Stimulated activated CD8-positive, alpha-beta memory T cell treated with anti-CD3 and anti-CD28 coated beads, Interleukin-2, amount 100 ng/mL, for 48 hours (primary cell): ENCODE measurements around the gene PNPLA1.
A peak's percentile ranks its signal among the peaks of the same experiment; 100 is the strongest.

Experiments used
- DNase-seq, 2 donors: peaks; one replicate each; pipeline ENCODE4 v3.0.0-alpha.2; 2020; ENCODE audit warnings: low read depth in 2 of 2

The PNPLA1 gene

DNA sequence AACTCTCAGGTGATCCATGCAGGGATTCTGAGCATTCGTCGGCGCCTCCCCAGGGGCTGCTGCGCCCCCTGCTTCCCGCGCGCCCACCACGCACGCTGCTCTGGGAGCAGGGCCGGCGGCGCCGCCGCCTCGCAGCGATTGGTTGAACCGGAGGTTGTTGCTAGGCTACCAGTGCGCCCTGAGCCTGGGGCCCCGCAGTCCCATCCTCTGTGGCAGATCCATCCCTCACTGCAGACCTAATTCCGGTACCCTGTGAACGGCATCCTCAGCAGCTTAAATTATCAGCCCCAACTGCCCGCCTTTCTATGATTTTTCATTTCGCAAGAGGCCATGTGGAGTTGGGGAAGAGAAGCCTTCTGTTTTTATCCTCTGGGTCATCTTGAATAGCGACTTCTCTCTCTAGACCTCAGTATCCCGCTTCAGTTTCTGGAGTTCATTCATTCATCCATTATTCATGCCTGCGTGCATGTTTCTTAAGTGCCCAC is 15.4 kb downstream of the PNPLA1 start:
- DNase-seq, result no peak

DNA sequence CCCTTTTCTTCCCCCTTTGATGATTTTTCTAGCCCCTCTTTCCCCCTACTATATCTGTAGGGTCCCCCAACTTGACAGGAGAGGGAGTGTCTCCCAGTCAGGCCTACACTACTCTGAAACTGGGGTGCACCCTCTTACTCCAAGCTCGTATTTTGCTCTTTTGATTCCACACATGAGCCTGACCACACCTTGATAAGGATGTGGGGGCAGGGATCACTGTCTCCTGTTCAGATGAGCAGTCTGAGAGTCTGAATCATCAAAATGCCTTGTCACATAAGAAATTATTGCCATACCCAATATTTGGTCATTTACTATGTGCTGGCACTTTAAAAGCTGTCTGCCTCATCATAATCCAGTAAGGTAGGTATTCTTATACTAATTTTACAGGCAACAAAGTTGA is 15.9 kb downstream of the PNPLA1 start:
- DNase-seq, result no peak

DNA sequence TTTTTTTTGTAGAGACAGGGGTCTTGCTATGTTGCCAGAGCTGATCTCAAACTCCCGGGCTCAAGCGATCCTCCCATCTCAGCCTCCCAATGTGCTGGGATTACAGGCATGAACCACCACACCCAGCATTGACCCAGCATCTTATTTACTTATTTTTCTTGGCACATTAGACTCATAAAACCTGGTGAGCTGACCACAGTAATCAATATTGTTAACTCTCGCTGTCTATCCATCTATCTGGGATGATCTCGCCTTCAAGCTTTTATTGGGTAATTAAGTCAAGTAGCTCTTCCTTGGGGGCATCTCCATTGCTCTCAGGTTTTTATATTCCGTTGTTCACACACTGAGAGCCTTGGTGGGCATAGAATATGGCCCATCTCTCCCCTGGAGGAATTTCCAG is 17.0 kb downstream of the PNPLA1 start:
- DNase-seq, result no peak

DNA sequence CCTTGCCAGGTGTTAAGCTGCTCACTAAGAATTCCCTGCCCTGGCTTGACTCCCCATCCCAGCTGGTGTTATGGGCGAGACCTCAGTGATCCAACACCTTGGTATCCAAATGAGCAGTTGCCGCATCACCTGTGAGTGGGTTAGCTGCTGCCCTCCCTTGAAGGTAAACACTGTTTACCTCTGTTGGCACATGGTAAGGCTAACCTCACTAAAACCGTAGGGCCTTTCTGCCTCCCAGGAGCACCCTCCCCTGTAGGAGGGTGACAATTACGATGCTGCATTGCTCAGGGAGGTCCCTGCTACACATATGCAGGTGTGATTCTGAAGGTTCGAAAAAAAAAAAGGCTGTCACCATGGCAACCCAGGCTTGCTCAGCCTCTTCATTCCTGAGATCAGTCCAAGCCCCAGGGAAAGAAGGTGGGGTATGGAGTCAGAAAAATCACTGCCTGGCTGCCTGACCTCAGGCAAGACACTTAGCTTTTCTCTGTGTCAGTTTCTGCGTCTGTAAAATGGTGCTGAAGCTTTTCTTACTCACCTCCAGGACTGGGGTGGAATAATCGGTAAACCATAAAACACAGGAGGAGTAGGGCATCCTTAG is 19.5 kb downstream of the PNPLA1 start:
- DNase-seq, result no peak

DNA sequence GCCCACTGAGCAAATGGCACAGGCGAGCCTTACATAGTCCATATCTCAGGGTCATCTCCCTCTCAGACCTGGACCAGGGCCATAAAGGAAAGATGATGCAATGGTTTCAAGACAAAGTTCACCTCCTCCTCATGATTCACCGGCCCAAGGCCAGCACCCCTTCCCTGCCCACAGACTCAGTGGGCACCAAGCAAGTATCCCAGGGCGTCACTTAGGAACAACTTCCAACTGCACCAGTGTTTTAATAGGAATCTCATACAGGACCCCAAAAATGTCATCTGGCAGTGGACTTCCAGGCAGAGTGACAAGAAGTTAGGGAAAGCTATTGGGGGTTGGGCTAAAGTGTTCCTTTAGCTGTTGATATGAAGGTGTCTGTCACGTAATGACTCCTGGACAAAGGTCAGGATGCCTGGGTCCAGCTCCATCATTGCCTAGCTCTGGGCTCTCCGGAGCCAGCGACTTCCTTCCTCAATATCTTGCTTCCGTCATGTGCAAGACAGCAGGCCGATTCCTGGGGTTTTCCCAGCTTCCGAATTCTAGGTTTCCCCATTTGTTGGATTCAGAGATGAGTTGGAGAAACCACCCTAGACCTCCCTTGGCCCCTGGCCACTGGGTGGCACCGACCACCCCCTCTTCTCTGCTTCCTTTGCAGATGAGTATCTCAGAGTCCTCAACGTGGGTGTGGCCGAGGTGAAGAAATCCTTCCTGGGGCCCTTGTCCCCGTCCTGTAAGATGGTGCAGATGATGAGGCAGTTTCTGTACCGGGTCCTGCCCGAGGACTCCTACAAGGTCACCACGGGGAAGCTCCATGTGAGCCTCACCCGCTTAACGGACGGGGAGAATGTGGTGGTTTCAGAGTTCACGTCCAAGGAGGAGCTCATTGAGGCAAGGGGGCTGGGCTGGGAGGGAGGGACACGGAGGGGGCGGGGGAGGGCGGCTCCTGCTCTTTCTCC is 21.1 kb downstream of the PNPLA1 start:
- no peak for DNase-seq

DNA sequence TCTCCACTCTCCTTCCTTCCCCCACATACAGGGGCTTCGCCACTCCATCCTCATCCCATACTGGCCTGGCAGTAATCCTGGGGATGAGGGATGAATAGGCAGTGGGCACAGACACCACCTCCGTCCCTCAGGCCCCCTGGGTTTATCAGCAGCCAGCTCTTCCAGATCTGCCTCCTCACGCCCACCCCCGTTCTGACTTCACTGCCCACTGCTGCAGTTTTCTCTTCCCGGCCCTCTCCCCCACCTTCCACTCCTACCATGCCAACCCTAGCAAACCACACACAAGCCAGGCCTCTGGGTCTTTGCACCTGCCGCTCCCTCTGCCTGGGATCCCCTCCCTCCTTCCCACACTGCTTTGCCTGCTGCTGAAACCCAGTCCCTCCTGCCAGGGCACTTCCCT is 22.3 kb downstream of the PNPLA1 start:
- no peak for DNase-seq

DNA sequence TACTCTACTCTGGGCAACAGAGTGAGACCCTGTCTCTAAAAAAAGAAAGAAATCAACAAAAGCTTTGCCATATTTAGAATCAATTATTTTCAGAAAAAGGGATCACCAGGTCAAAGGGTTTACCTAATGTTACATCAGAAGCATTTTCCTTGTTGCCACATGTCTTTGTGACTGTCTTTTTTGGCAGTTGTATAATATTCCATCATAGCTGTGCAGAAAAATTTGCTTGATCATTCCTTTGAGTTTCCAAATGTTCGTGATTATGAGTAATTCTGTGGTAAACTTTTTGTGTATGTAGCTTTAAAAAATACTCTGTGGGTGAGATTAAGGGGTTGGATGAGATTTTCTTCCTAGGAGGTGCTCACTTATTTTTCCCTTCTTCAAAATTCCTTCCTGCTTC is 26.4 kb downstream of the PNPLA1 start:
- DNase-seq, result no peak

DNA sequence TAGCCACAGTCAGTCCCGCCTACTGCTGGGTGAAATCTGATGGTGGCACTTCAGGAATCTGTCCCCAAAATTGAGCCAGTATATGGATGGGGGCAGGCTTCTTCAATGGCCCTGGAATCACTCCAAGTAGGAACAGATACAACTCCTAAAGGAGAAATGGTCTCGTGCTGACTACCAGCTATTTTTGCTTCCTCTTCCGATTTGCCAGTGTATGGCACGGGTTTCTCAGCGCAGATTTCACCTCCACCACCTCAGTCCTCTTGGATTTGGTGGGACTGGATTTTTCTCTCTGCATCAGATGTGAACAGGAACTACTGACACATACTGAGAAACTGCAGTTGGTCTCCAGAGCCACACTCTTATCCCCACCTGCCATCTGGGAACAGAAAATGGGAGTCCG is 27.2 kb downstream of the PNPLA1 start:
- DNase-seq, result no peak

DNA sequence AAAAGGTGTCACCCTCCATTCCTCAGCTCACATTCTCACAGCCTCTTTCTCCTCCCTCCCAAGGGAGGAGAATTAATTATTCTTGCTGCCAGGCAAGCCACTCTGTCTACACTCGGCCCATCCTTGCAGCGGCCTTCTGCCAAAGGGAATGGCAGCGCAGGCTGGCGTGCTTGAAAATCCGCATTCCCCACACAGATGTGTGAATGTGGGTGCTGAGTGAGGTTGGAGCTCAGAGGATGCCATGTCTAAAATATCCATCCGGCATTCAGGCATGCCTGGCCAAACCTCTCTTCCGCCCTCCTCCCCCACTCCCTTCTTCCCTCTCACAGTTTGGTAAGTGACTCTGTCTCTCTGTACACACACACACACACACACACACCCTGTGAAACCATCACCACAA is 27.7 kb downstream of the PNPLA1 start:
- DNase-seq, result no peak

DNA sequence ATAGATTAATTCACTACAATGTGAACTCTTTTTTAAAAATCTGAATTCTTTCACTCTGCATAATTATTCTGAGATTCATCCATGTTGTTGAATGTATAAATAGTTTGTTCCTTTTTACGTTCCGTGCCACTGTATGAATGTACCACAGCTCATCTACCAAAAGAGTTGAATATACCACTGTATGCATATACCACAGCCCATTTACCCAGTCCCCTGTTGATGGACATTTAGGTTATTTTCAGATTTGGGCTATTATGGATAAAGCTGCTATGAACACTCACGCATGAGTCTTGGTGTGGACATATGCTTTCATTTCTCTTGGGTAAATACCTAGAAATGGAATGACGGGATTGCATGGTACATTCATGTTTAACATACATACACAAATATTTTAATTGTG is 28.2 kb downstream of the PNPLA1 start:
- DNase-seq, result no peak

DNA sequence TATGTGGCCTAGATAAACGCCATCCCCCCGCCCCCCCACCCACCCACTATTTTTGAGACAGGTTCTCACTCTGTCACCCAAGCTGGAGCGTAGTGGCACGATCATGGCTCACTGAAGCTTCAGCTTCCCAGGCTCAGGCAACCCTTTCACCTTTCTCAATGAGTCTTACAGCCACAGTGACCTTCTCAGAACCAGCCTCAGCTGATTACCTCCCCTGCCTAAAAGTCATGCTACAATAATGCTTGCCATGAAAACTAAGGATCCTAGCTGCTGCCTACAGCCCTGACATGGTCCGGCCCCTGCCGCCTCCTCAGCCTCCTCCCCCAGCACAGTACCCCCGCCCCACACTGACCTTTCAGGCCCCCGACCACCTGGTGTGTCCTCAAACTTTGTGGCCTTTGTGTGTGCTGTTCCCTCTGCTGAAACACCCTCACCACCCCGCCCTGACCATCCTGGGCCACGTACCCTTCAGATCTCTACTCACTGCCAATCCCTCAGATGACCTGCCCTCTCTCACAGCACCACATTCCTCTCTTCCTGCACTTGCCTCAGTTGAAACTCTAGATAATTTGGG is 31.3 kb downstream of the PNPLA1 start:
- DNase-seq, result no peak

DNA sequence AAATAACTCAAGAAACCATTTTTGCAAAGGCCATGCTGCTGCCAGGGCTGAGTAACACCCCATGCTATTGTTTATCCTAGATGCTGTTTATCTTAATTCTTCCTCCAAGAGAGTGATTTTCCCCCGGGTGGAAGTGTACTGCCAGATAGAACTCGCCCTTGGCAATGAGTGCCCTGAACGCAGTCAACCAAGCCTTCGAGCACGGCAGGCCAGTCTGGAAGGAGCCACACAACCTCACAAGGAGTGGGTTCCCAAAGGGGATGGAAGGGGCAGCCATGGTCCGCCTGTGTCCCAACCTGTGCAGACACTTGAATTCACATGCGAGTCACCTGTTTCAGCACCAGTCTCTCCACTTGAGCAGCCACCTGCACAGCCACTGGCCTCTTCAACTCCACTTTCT is 31.9 kb downstream of the PNPLA1 start:
- no peak for DNase-seq

DNA sequence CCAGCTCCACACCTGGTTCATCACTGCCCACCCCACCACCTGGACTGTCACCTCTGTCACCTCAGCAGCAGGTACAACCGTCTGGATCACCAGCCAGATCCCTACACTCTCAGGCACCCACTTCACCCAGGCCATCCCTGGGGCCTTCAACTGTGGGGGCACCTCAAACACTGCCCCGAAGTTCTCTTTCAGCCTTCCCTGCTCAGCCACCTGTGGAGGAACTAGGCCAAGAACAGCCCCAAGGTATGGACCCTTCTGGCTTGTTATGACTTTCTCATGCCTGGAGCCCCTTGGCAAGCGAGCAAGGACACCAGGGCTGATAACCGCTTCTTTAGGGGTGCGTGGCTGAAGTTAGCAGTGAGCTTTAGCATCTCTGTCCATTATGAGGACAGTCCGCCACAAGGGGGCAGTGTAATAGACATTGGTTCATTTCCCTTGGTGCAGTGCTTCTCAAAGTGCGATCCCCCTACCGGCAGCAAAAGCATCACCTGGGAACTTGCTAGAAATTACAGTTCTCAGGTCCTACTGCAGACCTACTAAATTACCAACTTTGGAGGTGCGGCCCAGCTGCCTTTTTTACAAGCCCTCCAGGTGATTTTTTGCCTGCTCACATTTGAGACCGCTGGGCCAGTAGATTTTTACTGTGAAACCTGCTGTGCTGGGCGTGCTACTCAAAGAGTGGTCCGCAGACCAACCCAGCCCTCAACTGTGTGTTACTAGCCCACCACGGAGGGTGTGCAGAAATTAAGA is 32.5 kb downstream of the PNPLA1 start:
- peak; percentile 83 to 89 for DNase-seq

DNA sequence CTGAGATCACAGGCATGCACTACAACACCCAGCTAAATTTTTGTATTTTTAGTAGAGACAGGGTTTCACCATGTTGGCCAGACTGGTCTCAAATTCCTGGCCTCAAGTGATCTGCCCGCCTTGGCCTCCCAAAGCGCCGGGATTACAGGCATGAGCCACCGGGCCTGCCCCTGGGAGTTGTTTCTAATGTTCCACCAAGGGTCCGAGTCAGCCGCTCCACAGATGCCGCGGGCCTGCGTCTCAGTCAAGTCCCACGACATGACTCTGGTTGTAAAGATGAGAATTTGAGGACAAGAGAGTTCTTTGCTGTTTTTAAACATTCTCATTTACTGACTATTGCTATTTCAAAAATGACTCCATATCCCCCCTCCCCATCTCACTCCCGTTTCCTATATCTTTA is 36.0 kb downstream of the PNPLA1 start:
- no peak for DNase-seq

DNA sequence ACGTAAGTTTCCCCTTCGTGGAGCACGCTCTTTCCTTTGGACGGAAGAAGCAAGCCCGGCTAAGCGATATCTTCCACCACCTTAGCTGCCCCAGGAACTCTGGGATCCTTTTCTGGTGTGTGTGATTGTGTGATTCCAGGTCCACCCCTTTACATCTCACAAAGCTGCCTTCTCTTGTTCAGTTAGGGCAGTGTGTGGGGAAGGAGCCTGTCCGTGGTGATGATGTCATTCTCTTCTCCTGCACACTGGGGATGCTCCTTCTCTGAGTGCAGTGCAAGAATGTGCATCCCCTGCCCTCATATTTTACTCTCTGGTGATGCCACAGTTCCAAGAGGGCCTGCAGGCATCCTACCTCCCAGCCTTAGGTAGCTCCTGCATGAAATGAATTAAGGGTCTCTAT is 36.5 kb downstream of the PNPLA1 start:
- no peak for DNase-seq

DNA sequence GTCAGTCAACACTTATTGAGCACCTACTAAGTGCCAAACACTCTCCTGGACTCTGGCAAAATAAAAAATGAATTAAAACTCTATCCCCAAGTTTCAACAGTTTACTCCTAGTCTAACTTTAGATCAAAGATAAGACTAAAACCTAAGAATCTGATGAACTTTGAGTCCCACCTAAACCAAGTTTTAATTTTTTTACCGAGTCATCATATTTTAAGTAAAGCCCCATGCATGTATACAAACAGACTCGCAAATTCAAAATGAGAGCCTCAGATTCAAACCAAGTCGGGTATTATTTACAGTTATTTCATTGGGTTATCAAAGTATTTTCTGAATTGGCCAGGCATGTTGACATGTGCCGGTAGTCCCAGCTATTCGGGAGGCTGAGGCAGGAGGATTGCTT is 38.7 kb downstream of the PNPLA1 start:
- DNase-seq, result no peak

DNA sequence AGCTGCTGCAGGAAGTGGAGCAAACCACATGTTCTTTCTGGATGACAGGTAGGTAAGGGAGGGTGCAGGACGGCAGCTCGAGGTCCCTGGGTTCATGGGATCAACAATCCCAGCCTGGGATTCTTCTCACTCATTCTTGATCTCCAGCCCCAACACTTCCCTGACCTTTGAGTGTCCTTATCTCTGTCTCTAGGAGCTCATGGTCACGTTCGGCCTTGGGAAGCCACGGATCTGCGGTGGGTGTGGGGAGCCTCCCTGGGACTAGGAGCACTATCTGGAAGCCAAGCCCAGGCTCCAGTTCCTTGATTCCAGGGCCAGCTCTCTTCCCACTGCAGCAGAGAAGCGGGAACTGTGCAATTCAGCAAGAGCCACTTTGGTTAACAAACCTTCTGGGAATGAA is 39.3 kb downstream of the PNPLA1 start:
- no peak for DNase-seq

DNA sequence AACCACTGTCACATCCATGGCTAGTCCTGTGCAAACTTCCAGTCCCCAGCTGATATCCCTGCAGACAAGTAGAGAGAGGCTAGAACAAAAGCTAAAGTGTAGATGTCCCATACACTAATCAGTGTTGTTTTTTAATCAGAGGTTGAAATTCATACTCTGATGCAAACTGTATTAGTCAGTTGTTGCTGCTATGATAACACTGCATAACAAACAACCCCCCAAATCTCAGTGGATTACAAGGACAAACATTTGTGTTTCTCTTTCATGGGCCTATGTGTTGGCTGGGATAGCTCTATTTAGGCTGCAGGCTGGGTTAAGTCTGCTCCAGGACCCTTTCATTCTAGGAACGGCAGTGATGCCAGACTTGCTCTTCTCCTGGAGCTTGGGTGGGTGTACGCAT is 40.0 kb downstream of the PNPLA1 start:
- no peak for DNase-seq

DNA sequence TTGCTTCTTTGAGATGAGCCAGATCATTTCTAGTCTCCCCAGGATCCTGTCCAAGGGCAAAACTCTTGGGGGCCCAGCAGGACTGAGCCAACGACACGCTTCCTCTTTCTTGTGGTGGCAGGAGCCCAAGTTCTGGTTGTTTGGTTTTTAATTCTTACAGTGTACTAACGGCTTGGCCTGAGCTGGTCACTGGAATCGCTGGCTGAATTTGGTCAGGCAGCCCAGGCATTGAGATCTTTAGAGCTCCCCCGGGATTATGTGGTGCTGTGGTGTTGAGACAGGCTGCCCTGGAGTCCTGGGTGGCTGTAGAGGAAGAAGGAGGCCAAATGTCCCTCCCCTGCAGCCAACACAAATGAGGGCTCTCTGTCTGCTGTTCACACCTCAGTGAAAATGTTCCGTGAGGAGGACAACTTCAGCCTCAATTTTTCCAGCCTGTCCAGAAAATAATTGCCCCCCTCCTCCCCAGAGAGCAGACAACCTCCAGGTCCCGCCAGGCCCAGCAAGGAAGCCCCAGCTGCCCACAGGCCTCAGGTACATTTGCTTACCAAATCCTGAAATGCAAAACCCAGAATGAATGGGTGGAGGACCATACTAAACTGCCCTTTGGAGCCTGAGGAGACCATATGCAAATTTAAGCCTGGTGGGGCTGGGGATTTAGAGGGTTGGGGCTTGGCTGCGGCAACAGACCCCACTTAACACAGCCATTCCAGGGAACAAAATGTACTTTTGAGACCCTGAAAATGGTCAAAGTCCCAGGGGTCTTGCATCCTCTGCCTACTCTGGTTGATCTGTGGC is 43.2 kb downstream of the PNPLA1 start:
- DNase-seq, result no peak

DNA sequence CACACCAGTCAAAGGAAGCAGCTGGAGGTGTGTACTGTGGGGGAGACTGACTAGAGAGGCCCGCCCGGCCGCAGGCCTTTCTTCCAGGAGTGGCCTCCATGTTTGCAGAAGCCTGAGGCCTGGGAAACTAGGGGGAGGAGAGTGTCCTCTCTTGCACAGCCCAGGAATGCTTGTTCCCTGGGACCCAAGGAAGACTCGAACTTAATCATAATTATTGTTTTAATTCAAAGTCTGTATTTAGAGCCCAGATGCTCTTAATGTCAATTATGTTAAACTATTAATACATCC is 43.7 kb downstream of the PNPLA1 start:
- no peak for DNase-seq

DNA sequence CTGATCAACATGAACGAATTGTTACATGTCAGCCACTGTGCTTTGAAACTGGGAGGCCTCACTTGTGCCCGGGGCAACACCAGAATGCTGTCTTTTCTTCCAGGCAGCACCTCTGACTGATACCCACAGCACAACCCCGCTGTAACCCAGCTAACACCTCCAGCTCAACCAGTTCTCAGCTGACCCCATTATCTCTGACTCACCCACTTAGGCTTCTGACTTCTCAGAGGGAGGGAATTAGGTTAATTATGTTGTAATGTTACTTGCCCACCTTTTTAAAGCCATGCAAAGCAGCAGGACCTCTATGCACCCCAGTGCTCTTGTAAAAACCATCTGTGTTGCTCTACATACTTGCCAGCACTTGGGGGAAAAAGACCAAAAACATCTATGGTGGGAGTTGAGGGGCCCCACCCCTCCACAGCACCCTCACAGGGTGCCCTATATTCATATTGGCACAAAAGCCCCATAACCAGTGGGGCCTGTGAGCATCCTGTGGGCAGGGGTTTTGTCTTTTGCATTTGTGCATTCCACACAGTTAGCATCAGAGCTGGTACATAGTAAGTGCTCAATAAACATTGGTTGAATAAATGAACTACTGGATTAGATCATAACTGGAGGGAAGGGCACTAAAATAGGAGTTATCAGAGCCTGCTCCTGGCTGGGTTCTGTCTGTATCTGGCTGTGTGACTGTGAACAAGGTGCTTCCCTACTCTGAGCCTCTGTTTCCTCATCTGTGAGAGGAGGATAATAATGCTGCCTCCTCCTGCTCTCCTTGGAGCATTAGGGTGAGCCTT is 44.6 kb downstream of the PNPLA1 start:
- DNase-seq, result no peak
